ENCODE results near the gene NCAPH2.

NCAPH2 gene

DNA sequence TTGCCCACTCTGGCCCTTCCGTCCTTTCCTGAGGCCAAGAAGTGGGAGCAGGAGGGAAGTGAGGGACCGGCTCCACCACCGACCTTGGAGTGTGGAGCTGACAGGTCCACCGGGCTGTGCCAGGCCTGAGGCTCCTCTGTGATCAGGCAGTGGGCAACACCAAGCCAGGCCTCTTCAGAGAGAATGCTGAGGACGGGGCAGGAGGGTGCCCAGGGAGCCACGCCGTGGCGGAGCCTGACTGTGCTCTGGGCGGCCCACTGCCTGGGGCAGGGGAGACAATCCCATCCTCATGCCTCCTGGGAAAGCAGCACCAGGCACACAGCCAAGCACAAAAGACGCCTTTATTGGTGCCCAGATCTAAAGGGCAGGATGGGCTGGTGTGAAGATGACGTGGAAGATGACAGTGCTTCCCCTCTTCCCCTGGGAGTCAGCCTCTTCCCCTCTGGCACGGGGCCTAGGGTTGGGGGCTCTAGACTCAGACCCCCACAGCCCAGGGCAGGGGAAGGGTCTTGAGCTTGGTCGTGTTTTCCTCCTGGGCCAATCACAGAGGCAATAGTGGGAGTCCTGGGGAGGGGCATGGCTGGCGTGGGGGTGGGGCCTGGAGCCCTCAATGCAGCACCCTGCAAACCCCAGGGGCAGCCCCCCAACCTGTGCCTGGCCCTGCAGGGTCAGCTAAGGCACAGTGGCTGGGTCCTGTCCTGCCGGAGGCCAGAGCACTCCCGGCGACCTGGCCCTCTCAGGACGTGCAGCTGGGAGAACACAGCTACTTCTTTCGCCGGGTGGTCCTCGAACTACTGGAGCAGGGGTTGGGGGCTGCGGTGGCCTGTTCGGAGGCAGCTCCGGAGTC is 5.2 kb upstream of the NCAPH2 start:
- TF ChIP-seq, protein P1, sequence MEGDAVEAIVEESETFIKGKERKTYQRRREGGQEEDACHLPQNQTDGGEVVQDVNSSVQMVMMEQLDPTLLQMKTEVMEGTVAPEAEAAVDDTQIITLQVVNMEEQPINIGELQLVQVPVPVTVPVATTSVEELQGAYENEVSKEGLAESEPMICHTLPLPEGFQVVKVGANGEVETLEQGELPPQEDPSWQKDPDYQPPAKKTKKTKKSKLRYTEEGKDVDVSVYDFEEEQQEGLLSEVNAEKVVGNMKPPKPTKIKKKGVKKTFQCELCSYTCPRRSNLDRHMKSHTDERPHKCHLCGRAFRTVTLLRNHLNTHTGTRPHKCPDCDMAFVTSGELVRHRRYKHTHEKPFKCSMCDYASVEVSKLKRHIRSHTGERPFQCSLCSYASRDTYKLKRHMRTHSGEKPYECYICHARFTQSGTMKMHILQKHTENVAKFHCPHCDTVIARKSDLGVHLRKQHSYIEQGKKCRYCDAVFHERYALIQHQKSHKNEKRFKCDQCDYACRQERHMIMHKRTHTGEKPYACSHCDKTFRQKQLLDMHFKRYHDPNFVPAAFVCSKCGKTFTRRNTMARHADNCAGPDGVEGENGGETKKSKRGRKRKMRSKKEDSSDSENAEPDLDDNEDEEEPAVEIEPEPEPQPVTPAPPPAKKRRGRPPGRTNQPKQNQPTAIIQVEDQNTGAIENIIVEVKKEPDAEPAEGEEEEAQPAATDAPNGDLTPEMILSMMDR (IDR thresholded peaks at IDR 0.05; ENCODE audit: low read depth, low read length, missing control alignments): no peak
- H3K4me3 ChIP-seq (ENCODE audit: low read depth, low read length): no peak overlapping the region
- no peak for DNase-seq (ENCODE audit: low read depth)

DNA sequence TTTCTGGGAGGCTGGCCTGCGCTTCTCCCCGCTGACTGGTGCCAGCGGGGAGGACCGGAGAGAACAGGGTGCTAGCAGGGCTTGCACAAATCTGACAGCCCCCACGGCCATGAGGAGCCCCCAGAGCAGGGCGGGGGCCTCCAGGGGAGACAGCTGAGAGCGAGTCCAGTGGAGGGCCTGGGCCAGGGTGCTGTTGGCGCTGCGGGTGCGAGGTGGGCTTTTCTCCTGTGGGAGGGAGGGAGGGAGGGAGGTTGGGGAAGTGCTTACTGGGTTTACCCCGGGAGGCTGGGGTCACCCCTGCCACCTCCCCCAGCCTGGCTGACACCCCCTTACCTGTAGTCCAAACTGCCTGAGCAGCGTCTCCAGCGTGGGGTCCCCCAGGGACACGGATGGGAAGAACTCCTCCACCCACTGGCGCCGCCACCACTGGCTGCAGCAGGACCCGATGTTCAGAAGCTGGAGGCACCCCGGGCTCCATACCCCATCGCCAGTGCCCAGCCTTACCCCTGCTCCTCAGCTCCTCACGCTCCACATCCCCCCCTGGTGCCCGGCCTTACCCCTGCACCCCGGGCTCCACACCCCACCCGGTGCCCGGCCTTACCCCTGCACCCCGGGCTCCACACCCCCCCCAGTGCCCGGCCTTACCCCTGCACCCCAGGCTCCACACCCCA is 4.4 kb upstream of the NCAPH2 start:
- H3K4me3 ChIP-seq (ENCODE audit: low read depth, low read length): no peak overlapping the region
- TF ChIP-seq, protein P1 (IDR thresholded peaks at IDR 0.05; ENCODE audit: low read depth, low read length, missing control alignments): peak; percentile 13
- no peak for DNase-seq (ENCODE audit: low read depth)

DNA sequence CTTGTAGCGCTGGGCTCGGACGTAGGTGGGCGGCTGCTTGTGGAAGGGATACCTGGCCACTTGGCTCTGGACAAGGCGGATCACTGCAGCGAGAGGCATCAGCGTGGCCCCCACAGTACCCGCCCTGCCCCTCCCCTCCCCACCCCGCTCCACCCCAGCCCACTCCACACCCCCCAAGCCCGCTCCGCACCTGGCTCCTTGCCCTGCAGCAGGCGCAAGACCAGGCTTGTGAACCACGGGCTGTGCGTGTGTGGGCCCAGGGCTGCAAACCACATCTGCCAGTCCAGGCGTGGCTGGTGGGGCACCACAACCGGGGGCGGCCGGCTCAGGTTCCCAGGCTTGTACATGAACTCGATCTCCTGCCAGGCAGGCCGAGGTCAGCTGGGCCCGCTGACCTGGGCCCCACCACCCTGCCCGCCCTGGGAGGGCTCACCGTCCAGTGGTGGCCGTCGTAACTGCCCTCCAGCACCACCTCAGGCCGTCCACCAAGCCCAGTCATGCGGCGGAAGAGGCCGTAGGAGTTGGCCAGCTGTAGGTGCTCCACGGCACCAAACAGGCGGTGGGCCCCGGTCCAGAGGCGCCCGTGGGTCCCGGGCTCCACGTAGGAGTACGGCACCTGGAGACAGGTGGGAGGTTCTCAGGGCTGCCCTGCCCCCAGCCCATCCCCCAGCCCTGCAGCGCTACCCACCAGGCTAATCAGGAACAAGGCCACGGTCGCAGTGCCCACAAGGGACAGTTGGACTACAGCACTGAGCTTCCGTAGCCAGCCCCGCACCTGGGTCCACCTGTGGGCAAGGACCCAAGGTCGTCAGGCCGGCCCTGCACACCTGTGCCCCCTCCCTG is 3.4 kb upstream of the NCAPH2 start:
- TF ChIP-seq, protein P1 (IDR thresholded peaks at IDR 0.05; ENCODE audit: low read depth, low read length, missing control alignments): no peak
- no peak overlapping the region for H3K4me3 ChIP-seq (ENCODE audit: low read depth, low read length)
- no peak for DNase-seq (ENCODE audit: low read depth)

DNA sequence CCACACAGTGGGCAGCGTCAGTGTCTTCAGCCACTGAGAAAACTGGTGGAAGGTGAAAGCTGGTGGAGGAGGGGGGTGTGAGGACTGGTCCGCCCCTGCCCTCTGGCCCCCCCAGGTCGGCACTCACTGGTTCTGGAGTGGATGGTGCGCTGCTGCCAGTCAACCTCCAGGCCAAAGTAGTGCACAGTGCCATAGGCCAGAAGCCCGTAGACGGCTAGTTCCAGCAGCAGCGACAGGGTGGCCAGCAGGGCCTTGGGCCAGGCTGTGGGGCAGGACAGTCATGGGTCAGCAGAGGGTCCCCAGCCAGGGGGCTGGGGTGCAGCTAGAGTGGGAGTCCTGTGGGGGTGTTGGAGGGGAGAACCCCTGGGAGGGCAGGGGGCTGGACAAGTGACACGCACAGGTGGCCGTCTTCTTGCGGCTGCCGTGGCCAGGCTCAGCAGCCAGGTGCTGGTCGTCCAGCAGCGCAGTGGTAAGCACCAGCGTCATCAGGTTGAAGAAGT is 2.7 kb upstream of the NCAPH2 start:
- TF ChIP-seq, protein P1 (IDR thresholded peaks at IDR 0.05; ENCODE audit: low read depth, low read length, missing control alignments): no peak
- no peak for DNase-seq (ENCODE audit: low read depth)
- H3K4me3 ChIP-seq (ENCODE audit: low read depth, low read length): no peak overlapping the region

GRCh38 chr22:50505776-50506610 is 2.0 kb upstream of the NCAPH2 start:
- no peak for DNase-seq (ENCODE audit: low read depth)
- H3K4me3 ChIP-seq (ENCODE audit: low read depth, low read length): peak overlapping the region; percentile 83
- TF ChIP-seq, protein P1 (IDR thresholded peaks at IDR 0.05; ENCODE audit: low read depth, low read length, missing control alignments): no peak
